HEK293T (cell line): Measurements from ENCODE around the gene CCR9.
A peak's percentile ranks its signal among the peaks of the same experiment; 100 is the strongest.

Experiments used
- CTCF ChIA-PET: fragments of 350-600 bp; formaldehyde crosslinking; extraction: SDS; loops from one replicate; lab custom pipeline; 2021; ENCODE audit warnings: antibody characterized with exemption, inconsistent platforms; lab: Yijun Ruan, JAX
- POLR2A ChIA-PET: fragments of 350-600 bp; formaldehyde crosslinking; extraction: SDS; loops from one replicate; lab custom pipeline; 2020; ENCODE audit warnings: antibody characterized with exemption, inconsistent platforms; lab: Yijun Ruan, JAX
- DNase-seq: peaks from one replicate; pipeline ENCODE4 v3.0.0; 2012; ENCODE audit warnings: mixed read lengths; ENCODE audit errors: extremely low spot score
- ARNT ChIP-seq: fragments of 450-650 bp; IDR thresholded peaks from 2 replicates; pipeline ENCODE4 v1.6.1; 2017; ENCODE audit warnings: mild to moderate bottlenecking
- BHLHE40 ChIP-seq: fragments of 450-650 bp; IDR thresholded peaks from 2 replicates; pipeline ENCODE4 v1.6.1; 2016; ENCODE audit warnings: mild to moderate bottlenecking, moderate library complexity, borderline replicate concordance
- CTBP1 ChIP-seq: fragments of 450-650 bp; IDR thresholded peaks from 2 replicates; pipeline ENCODE4 v1.6.1; 2016; ENCODE audit warnings: borderline replicate concordance
- ELF4 ChIP-seq: fragments of 450-650 bp; IDR thresholded peaks from 2 replicates; pipeline ENCODE4 v1.6.1; 2017; ENCODE audit warnings: antibody characterized with exemption
- FOXA1 ChIP-seq: fragments of 450-650 bp; IDR thresholded peaks from 2 replicates; pipeline ENCODE4 v1.6.1; 2016; ENCODE audit warnings: mild to moderate bottlenecking
- FOXK2 ChIP-seq: fragments of 450-650 bp; IDR thresholded peaks from 2 replicates; pipeline ENCODE4 v1.6.1; 2016; ENCODE audit warnings: mild to moderate bottlenecking
- FOXM1 ChIP-seq: fragments of 450-650 bp; IDR thresholded peaks from 2 replicates; pipeline ENCODE4 v1.6.1; 2017; ENCODE audit warnings: mild to moderate bottlenecking, borderline replicate concordance
- HDGF ChIP-seq: fragments of 450-650 bp; IDR thresholded peaks from 2 replicates; pipeline ENCODE4 v1.6.1; 2017; ENCODE audit warnings: antibody characterized with exemption, borderline replicate concordance
- L3MBTL2 ChIP-seq: fragments of 450-650 bp; conservative IDR thresholded peaks from 2 replicates; pipeline ENCODE4 v1.6.1; 2016; ENCODE audit warnings: mild to moderate bottlenecking
- LEF1 ChIP-seq: fragments of 450-650 bp; IDR thresholded peaks from 2 replicates; pipeline ENCODE4 v1.6.1; 2017; ENCODE audit warnings: mild to moderate bottlenecking, borderline replicate concordance
- NFRKB ChIP-seq: fragments of 450-650 bp; IDR thresholded peaks from 2 replicates; pipeline ENCODE4 v1.6.1; 2016; ENCODE audit warnings: mild to moderate bottlenecking, moderate library complexity
- PKNOX1 ChIP-seq: fragments of 450-650 bp; IDR thresholded peaks from 2 replicates; pipeline ENCODE4 v1.6.1; 2016
- SP1 ChIP-seq: fragments of 450-650 bp; IDR thresholded peaks from 2 replicates; pipeline ENCODE4 v1.6.1; 2017
- SUZ12 ChIP-seq: fragments of 450-650 bp; IDR thresholded peaks from 2 replicates; pipeline ENCODE4 v1.6.1; 2016; ENCODE audit warnings: mild to moderate bottlenecking
- TARDBP ChIP-seq: fragments of 450-650 bp; IDR thresholded peaks from 2 replicates; pipeline ENCODE4 v1.6.1; 2016
- ZNF384 ChIP-seq: fragments of 450-650 bp; IDR thresholded peaks from 2 replicates; pipeline ENCODE4 v1.6.1; 2016

The CCR9 gene

GRCh38 chr3:45929042-45929679, 42.8 kb downstream of the CCR9 start:
- TF ChIP-seq L3MBTL2 (no peak), ZNF384 (no peak), ELF4 (no peak), SUZ12 (no peak), SP1 (no peak), NFRKB (no peak), FOXM1 (no peak)
- peak; percentile 56 for DNase-seq
- CTCF ChIA-PET = interaction anchor here (0.6 to 1.3 kb wide), 2 partner anchors 16 to 167 kb away, joined by 3 to 6 read pairs; no protein-coding TSS in a partner anchor
- POLR2A ChIA-PET = no interaction called here

- CTCF ChIA-PET = no interaction called here
- POLR2A ChIA-PET = no interaction called here
- no peak for TF ChIP-seq LEF1
- TF ChIP-seq CTBP1 = no peak
- no peak for TF ChIP-seq NFRKB
- TF ChIP-seq HDGF = no peak
- TF ChIP-seq FOXM1 = no peak
- no peak for TF ChIP-seq SUZ12
- TF ChIP-seq BHLHE40 = no peak
- no peak for TF ChIP-seq FOXA1
- no peak for TF ChIP-seq ELF4
- no peak for TF ChIP-seq ZNF384
- TF ChIP-seq TARDBP = no peak
- no peak for TF ChIP-seq L3MBTL2
- no peak for TF ChIP-seq PKNOX1
- no peak for TF ChIP-seq SP1
- TF ChIP-seq ARNT = no peak
- no peak for TF ChIP-seq FOXK2
These were observed 45.2 kb downstream of the CCR9 start for GRCh38 chr3:45931496-45931895.

GRCh38 chr3:45932112-45932511, 45.8 kb downstream of the CCR9 start:
- DNase-seq = no peak
- ChIA-PET CTCF (no interaction called here), POLR2A (no interaction called here)

More at GRCh38 chr3:45931496-45931895, 45.2 kb downstream of the CCR9 start:
- no peak for DNase-seq

GRCh38 chr3:45933591-45933990, 47.2 kb downstream of the CCR9 start:
- ChIA-PET CTCF (no interaction called here), POLR2A (no interaction called here)
- no peak for TF ChIP-seq LEF1
- DNase-seq = no peak

More at GRCh38 chr3:45932112-45932511, 45.8 kb downstream of the CCR9 start:
- no peak for TF ChIP-seq FOXK2

GRCh38 chr3:45936261-45936660, 49.9 kb downstream of the CCR9 start:
- no peak for DNase-seq
- ChIA-PET POLR2A (no interaction called here), CTCF (no interaction called here)
- TF ChIP-seq TARDBP (no peak), CTBP1 (no peak), ZNF384 (no peak), PKNOX1 (no peak), L3MBTL2 (no peak), FOXK2 (no peak), ELF4 (no peak), BHLHE40 (no peak), LEF1 (no peak), HDGF (no peak), NFRKB (no peak)

- ChIA-PET CTCF (interaction anchor here (0.6 to 1.4 kb wide), 2 partner anchors 20 to 24 kb away, joined by 3 to 5 read pairs; no protein-coding TSS in a partner anchor), POLR2A (no interaction called here)
- DNase-seq = no peak
- TF ChIP-seq CTBP1 (no peak), PKNOX1 (no peak), BHLHE40 (no peak), ELF4 (no peak), SUZ12 (no peak), ARNT (no peak), FOXM1 (no peak), TARDBP (no peak), SP1 (no peak), L3MBTL2 (no peak), NFRKB (no peak), ZNF384 (no peak), FOXK2 (no peak), FOXA1 (no peak), HDGF (no peak), LEF1 (no peak)
These were observed 51.1 kb downstream of the CCR9 start for GRCh38 chr3:45937206-45938042.
